HepG2 (cell line): ENCODE results near the gene MDP1. TPM values are rescaled to one million over a fixed set of nuclear protein-coding genes. Genes with fewer than 3 reads are reported as not detected.
A peak's percentile ranks its signal among the peaks of the same experiment; 100 is the strongest.

ENCODE experiments used
- ATF7 ChIP-seq, 2 experiments: fragments of 450-650 bp in 1 of 2; sonication (generic) in 1 of 2; formaldehyde crosslinking in 1 of 2; IDR thresholded peaks; 2 replicates each; pipeline versions ENCODE4 v1.4.0 to v1.6.1; 2016 to 2020; ENCODE audit warnings: antibody characterized with exemption in 1 of 2, mild to moderate bottlenecking in 1 of 2, missing genetic modification reagents in 1 of 2
- CBFB ChIP-seq: sonication (generic); formaldehyde crosslinking; IDR thresholded peaks from 2 replicates; pipeline ENCODE4 v1.4.0; 2020; ENCODE audit warnings: missing genetic modification reagents
- CEBPB ChIP-seq: IDR thresholded peaks from 2 replicates; pipeline ENCODE4 v1.6.1; 2011; ENCODE audit warnings: low read depth, low read length, improper control_type of control experiment, borderline replicate concordance
- CERS6 ChIP-seq: sonication (generic); formaldehyde crosslinking; IDR thresholded peaks from 2 replicates; pipeline ENCODE4 v1.5.0; 2020; ENCODE audit warnings: missing genetic modification reagents
- CSRNP2 ChIP-seq: sonication (generic); formaldehyde crosslinking; conservative IDR thresholded peaks from 2 replicates; pipeline ENCODE4 v1.8.0; 2022; ENCODE audit warnings: low read depth, missing genetic modification reagents
- FOXM1 ChIP-seq: sonication (generic); formaldehyde crosslinking; IDR thresholded peaks from 2 replicates; pipeline ENCODE4 v1.5.0; 2020; ENCODE audit warnings: missing genetic modification reagents
- GMEB2 ChIP-seq: IDR thresholded peaks from 2 replicates; pipeline ENCODE4 v1.6.1; 2016; ENCODE audit warnings: missing biosample characterization, missing genetic modification reagents, low read depth
- HOXA5 ChIP-seq: sonication (generic); formaldehyde crosslinking; IDR thresholded peaks from 2 replicates; pipeline ENCODE4 v1.4.0; 2020; ENCODE audit warnings: missing genetic modification reagents
- JUND ChIP-seq: sonication (generic); formaldehyde crosslinking; IDR thresholded peaks from 2 replicates; pipeline ENCODE4 v1.8.0; 2022; ENCODE audit warnings: mild to moderate bottlenecking, missing genetic modification reagents
- KDM5B ChIP-seq: sonication (generic); formaldehyde crosslinking; IDR thresholded peaks from 2 replicates; pipeline ENCODE4 v1.4.0; 2020; ENCODE audit warnings: missing genetic modification reagents, mild to moderate bottlenecking, borderline replicate concordance
- NONO ChIP-seq, 2 experiments: fragments of 450-650 bp in 1 of 2; sonication (generic) in 1 of 2; formaldehyde crosslinking in 1 of 2; IDR thresholded peaks in 1 of 2; conservative IDR thresholded peaks in 1 of 2; 2 replicates each; pipeline versions ENCODE4 v1.6.1 to v1.8.0; 2017 to 2022; ENCODE audit warnings: mild to moderate bottlenecking in 1 of 2, missing genetic modification reagents in 1 of 2, moderate library complexity in 1 of 2
- PHF8 ChIP-seq: sonication (generic); formaldehyde crosslinking; IDR thresholded peaks from 2 replicates; pipeline ENCODE4 v1.5.0; 2020; ENCODE audit warnings: missing genetic modification reagents
- SOX13 ChIP-seq, 3 experiments: fragments of 450-650 bp in 1 of 3; sonication (generic) in 1 of 3; formaldehyde crosslinking in 1 of 3; IDR thresholded peaks in 2 of 3; conservative IDR thresholded peaks in 1 of 3; 2 replicates each; pipeline versions ENCODE4 v1.5.0 to v1.6.1; 2016 to 2020; ENCODE audit warnings: antibody characterized with exemption in 1 of 3, mild to moderate bottlenecking in 1 of 3, missing compliant biosample characterization in 1 of 3, missing genetic modification reagents in 1 of 3, moderate library complexity in 1 of 3
- SRSF1 ChIP-seq: fragments of 200-400 bp; formaldehyde crosslinking; optimal IDR thresholded peaks from 2 replicates; pipeline ENCODE3; 2017; ENCODE audit warnings: mild to moderate bottlenecking, low read depth, low read length, moderate library complexity
- SSRP1 ChIP-seq: IDR thresholded peaks from 2 replicates; pipeline ENCODE4 v1.6.1; 2016; ENCODE audit warnings: control low read depth
- TBP ChIP-seq: sonication (generic); formaldehyde crosslinking; IDR thresholded peaks from 2 replicates; pipeline ENCODE4 v1.5.0; 2020; ENCODE audit warnings: missing genetic modification reagents
- YEATS4 ChIP-seq: sonication (generic); formaldehyde crosslinking; IDR thresholded peaks from 2 replicates; pipeline ENCODE4 v1.4.0; 2020; ENCODE audit warnings: missing genetic modification reagents, borderline replicate concordance
- ZC3H4 ChIP-seq: sonication (generic); formaldehyde crosslinking; IDR thresholded peaks from 2 replicates; pipeline ENCODE4 v1.4.0; 2020; ENCODE audit warnings: missing genetic modification reagents, borderline replicate concordance
- ZFP41 ChIP-seq: sonication (generic); formaldehyde crosslinking; IDR thresholded peaks from 2 replicates; pipeline ENCODE4 v1.4.0; 2020; ENCODE audit warnings: mild to moderate bottlenecking, missing genetic modification reagents, borderline replicate concordance
- ZKSCAN1 ChIP-seq: fragments of 150-350 bp; IDR thresholded peaks from 2 replicates; pipeline ENCODE4 v1.6.1; 2014; ENCODE audit warnings: low read length
- ZNF143 ChIP-seq: sonication (generic); formaldehyde crosslinking; IDR thresholded peaks from 2 replicates; pipeline ENCODE4 v1.4.0; 2020; ENCODE audit warnings: missing genetic modification reagents
- ZNF446 ChIP-seq: sonication (generic); formaldehyde crosslinking; IDR thresholded peaks from 2 replicates; pipeline ENCODE4 v1.5.0; 2020; ENCODE audit warnings: mild to moderate bottlenecking, missing genetic modification reagents
- ZNF703 ChIP-seq: sonication (generic); formaldehyde crosslinking; IDR thresholded peaks from 2 replicates; pipeline ENCODE4 v1.5.1; 2020; ENCODE audit warnings: missing genetic modification reagents, mild to moderate bottlenecking, moderate library complexity, borderline replicate concordance
- ZNF775 ChIP-seq: sonication (generic); formaldehyde crosslinking; IDR thresholded peaks from 2 replicates; pipeline ENCODE4 v1.4.0; 2020; ENCODE audit warnings: missing genetic modification reagents, mild to moderate bottlenecking, moderate library complexity, borderline replicate concordance
- ZSCAN21 ChIP-seq: sonication (generic); formaldehyde crosslinking; IDR thresholded peaks from 2 replicates; pipeline ENCODE4 v1.8.0; 2022; ENCODE audit warnings: mild to moderate bottlenecking, missing genetic modification reagents, moderate library complexity, borderline replicate concordance
- polyA plus RNA-seq, 8 experiments: library from polyadenylated mRNA; depleted of rRNA in 3 of 8; stranded (reverse) in 7 of 8; unstranded in 1 of 8; fragments of >200 nt; fragmentation: Illumina TruSeq in 4 of 8; extraction: Trizol in 4 of 8; gene quantifications; 2 replicates each; pipeline versions ENCODE4 v1.2.1 to v1.2.3, GENCODE V29; 2011 to 2016; ENCODE audit warnings: low read depth in 4 of 8, missing spikeins in 1 of 8, mixed read lengths in 1 of 8; ENCODE audit not compliant: insufficient read depth in 1 of 8
- total RNA-seq, 5 experiments: library from RNA; depleted of rRNA; stranded (reverse); fragments of >200 nt; fragmentation: Illumina TruSeq; extraction: Trizol; gene quantifications; 2 replicates each; pipeline ENCODE4 v1.2.3, GENCODE V29; 2016; ENCODE audit warnings: low read depth in 1 of 5
- TF ChIP-seq, protein P1 (sequence below): IDR thresholded peaks from 2 replicates; pipeline ENCODE4 v1.6.1; 2016; ENCODE audit warnings: low read depth, borderline replicate concordance

Gene MDP1
- total and polyA plus RNA-seq, 2 of the 13 experiments (the other 11 are each of a cell fraction or from before 2014, with no cell fraction given): 44.1 to 48.7 TPM

GRCh38 chr14:24232121-24232644 is 16.3 kb upstream of the MDP1 start, which contains the start of gene NEDD8 (continued):
- no peak for TF ChIP-seq CSRNP2 (CRISPR knock-in tag)
- peak; percentile 25; the same call in 1 of the 2 replicates for TF ChIP-seq JUND (CRISPR knock-in tag)
- peak; percentile 96 for TF ChIP-seq SRSF1
- peak; percentile 96; the same call in 1 of the 2 replicates for TF ChIP-seq TBP (CRISPR knock-in tag)
- peak; percentile 92 for TF ChIP-seq HOXA5 (CRISPR knock-in tag)
- TF ChIP-seq YEATS4: peak; percentile 66
- TF ChIP-seq ZKSCAN1: no peak
- TF ChIP-seq ATF7 (IDR thresholded peaks at IDR 0.05): no peak
- no peak for TF ChIP-seq ATF7 (CRISPR knock-in tag; IDR thresholded peaks at IDR 0.05)
- peak; percentile 70; the same call in 1 of the 2 replicates for TF ChIP-seq ZC3H4 (CRISPR knock-in tag)
- TF ChIP-seq FOXM1 (CRISPR knock-in tag): no peak
- no peak; the same call in 1 of the 2 replicates for TF ChIP-seq SSRP1
- TF ChIP-seq NONO (IDR thresholded peaks at IDR 0.05): no peak
- TF ChIP-seq NONO (CRISPR knock-in tag; conservative IDR thresholded peaks at IDR 0.05): no peak; the same call in 1 of the 2 replicates
- peak; percentile 43; the same call in 1 of the 2 replicates for TF ChIP-seq CEBPB
- peak; percentile 92 for TF ChIP-seq KDM5B (CRISPR knock-in tag)
- TF ChIP-seq ZNF703 (CRISPR knock-in tag): no peak
- peak; percentile 67 for TF ChIP-seq GMEB2 (CRISPR knock-in tag)
- TF ChIP-seq ZFP41 (CRISPR knock-in tag): peak; percentile 75; the same call in 1 of the 2 replicates
- peak; percentile 84; the same call in 1 of the 2 replicates for TF ChIP-seq ZSCAN21 (CRISPR knock-in tag)
- peak; percentile 95 for TF ChIP-seq PHF8 (CRISPR knock-in tag)
- TF ChIP-seq ZNF775: no peak; the same call in 1 of the 2 replicates
- peak; percentile 91 for TF ChIP-seq ZNF143 (CRISPR knock-in tag)
- TF ChIP-seq CBFB: 0 out of 2 replicates have a peak, but pooled peaks have one; percentile 89
- TF ChIP-seq CERS6: no peak
- 0 out of 2 replicates have a peak, but pooled peaks have one; percentile 51 for TF ChIP-seq SOX13 (IDR thresholded peaks at IDR 0.05)
- 0 out of 4 replicates have a peak, but pooled peaks of 1 of the 2 experiments have one; percentile 9 for TF ChIP-seq SOX13 (CRISPR knock-in tag; conservative IDR thresholded peaks at IDR 0.05 in 1 of 2, IDR thresholded peaks at IDR 0.05 in 1 of 2)
- TF ChIP-seq, protein P1, sequence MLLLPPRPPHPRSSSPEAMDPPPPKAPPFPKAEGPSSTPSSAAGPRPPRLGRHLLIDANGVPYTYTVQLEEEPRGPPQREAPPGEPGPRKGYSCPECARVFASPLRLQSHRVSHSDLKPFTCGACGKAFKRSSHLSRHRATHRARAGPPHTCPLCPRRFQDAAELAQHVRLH: peak; percentile 27; the same call in 1 of the 2 replicates
- no peak for TF ChIP-seq ZNF446 (CRISPR knock-in tag)
